Mesenchymal stem cell (in vitro differentiated cells and primary cell): ENCODE results near the gene PRR16. TPM values are rescaled to one million over a fixed set of nuclear protein-coding genes. Genes with fewer than 3 reads are reported as not detected.

Experiments
- DNase-seq: peaks from one replicate; pipeline ENCODE4 v3.0.0-alpha.2; 2013
- H2AFZ ChIP-seq: one replicate; pipeline ENCODE4 v1.6.1; 2013; ENCODE audit warnings: low read depth, mild to moderate bottlenecking, control low read depth, inconsistent platforms, low read length, moderate library complexity
- H2AK5ac ChIP-seq: 2 replicates; pipeline ENCODE4 v1.6.1; 2013; ENCODE audit warnings: low read length, moderate library complexity, mild to moderate bottlenecking, inconsistent platforms; ENCODE audit not compliant: severe bottlenecking
- H2BK120ac ChIP-seq: one replicate; pipeline ENCODE4 v1.6.1; 2013; ENCODE audit warnings: low read depth, mild to moderate bottlenecking, inconsistent platforms, low read length, moderate library complexity
- H2BK12ac ChIP-seq, 2 experiments: one replicate each; pipeline ENCODE4 v1.6.1; 2013; ENCODE audit warnings: inconsistent platforms in 2 of 2, low read length in 2 of 2, mild to moderate bottlenecking in 2 of 2, moderate library complexity in 2 of 2, control low read depth in 1 of 2
- H2BK15ac ChIP-seq: one replicate; pipeline ENCODE4 v1.6.1; 2013; ENCODE audit warnings: mild to moderate bottlenecking, low read depth, inconsistent platforms; ENCODE audit not compliant: poor library complexity, severe bottlenecking
- H2BK5ac ChIP-seq: 2 replicates; pipeline ENCODE4 v1.6.1; 2013; ENCODE audit warnings: low read depth, mild to moderate bottlenecking, low read length, control low read depth, inconsistent platforms; ENCODE audit not compliant: poor library complexity, severe bottlenecking
- H3K14ac ChIP-seq, 2 experiments: one replicate each; pipeline ENCODE4 v1.6.1; 2013; ENCODE audit warnings: inconsistent platforms in 2 of 2, low read length in 2 of 2, control low read depth in 1 of 2, mild to moderate bottlenecking in 1 of 2, moderate library complexity in 1 of 2
- H3K18ac ChIP-seq, 2 experiments: one replicate each; pipeline ENCODE4 v1.6.1; 2013; ENCODE audit warnings: inconsistent platforms in 2 of 2, low read length in 2 of 2, control low read depth in 1 of 2, low read depth in 1 of 2, mild to moderate bottlenecking in 1 of 2
- H3K23ac ChIP-seq, 2 experiments: one replicate each; pipeline ENCODE4 v1.6.1; 2013; ENCODE audit warnings: inconsistent platforms in 2 of 2, low read length in 2 of 2, mild to moderate bottlenecking in 2 of 2, moderate library complexity in 2 of 2, control low read depth in 1 of 2
- H3K27ac ChIP-seq: 2 replicates; pipeline ENCODE4 v1.5.1; 2013; ENCODE audit warnings: mild to moderate bottlenecking, moderate library complexity, low read length, control low read depth, inconsistent platforms; ENCODE audit not compliant: poor library complexity, severe bottlenecking
- H3K27me3 ChIP-seq, 2 experiments: 2 replicates each; pipeline versions ENCODE4 v1.6.1 to v1.7.0; 2013; ENCODE audit warnings: low read length in 2 of 2, mild to moderate bottlenecking in 2 of 2, moderate library complexity in 2 of 2, control low read depth in 1 of 2, inconsistent platforms in 1 of 2; ENCODE audit not compliant: control insufficient read depth in 1 of 2, insufficient read depth in 1 of 2
- H3K36me3 ChIP-seq, 2 experiments: 2 replicates each; pipeline versions ENCODE4 v1.6.1 to v1.7.0; 2013; ENCODE audit warnings: low read length in 2 of 2, control low read depth in 1 of 2, inconsistent platforms in 1 of 2, low read depth in 1 of 2, mild to moderate bottlenecking in 1 of 2; ENCODE audit not compliant: insufficient read depth in 2 of 2, control insufficient read depth in 1 of 2
- H3K4ac ChIP-seq, 2 experiments: one replicate each; pipeline ENCODE4 v1.6.1; 2013; ENCODE audit warnings: inconsistent platforms in 2 of 2, low read length in 2 of 2, mild to moderate bottlenecking in 2 of 2, moderate library complexity in 2 of 2, control low read depth in 1 of 2, low read depth in 1 of 2
- H3K4me1 ChIP-seq: 2 replicates; pipeline ENCODE4 v1.6.1; 2013; ENCODE audit warnings: low read depth, low read length, control low read depth; ENCODE audit not compliant: control insufficient read depth, insufficient read depth
- H3K4me2 ChIP-seq: 2 replicates; pipeline ENCODE4 v1.6.1; 2013; ENCODE audit warnings: low read length, mild to moderate bottlenecking, inconsistent platforms; ENCODE audit not compliant: poor library complexity, severe bottlenecking
- H3K4me3 ChIP-seq, 2 experiments: 2 replicates each; pipeline versions ENCODE4 v1.5.1 to v1.7.0; 2013; ENCODE audit warnings: low read length in 2 of 2, mild to moderate bottlenecking in 2 of 2, control low read depth in 1 of 2, low read depth in 1 of 2; ENCODE audit not compliant: insufficient read depth in 1 of 2
- H3K79me1 ChIP-seq: replicated peaks from 2 replicates; pipeline ENCODE4 v1.6.1; 2013; ENCODE audit warnings: mild to moderate bottlenecking, control low read depth, low read length, inconsistent platforms; ENCODE audit not compliant: poor library complexity, severe bottlenecking
- H3K9ac ChIP-seq: 2 replicates; pipeline ENCODE4 v1.7.0; 2013; ENCODE audit warnings: mild to moderate bottlenecking, low read length, moderate library complexity
- H3K9me3 ChIP-seq: 2 replicates; pipeline ENCODE4 v1.7.0; 2013; ENCODE audit warnings: mild to moderate bottlenecking, low read length; ENCODE audit not compliant: control insufficient read depth
- H4K8ac ChIP-seq: one replicate; pipeline ENCODE4 v1.6.1; 2013; ENCODE audit warnings: inconsistent platforms, mild to moderate bottlenecking, low read length, moderate library complexity
- H4K91ac ChIP-seq: one replicate; pipeline ENCODE4 v1.6.1; 2013; ENCODE audit warnings: mild to moderate bottlenecking, low read length, inconsistent platforms
- WGBS: methylation state at CpG from one replicate; pipeline ENCODE4 v1.1.7; 2013; ENCODE audit warnings: mixed read lengths; 5-methylcytosine and 5-hydroxymethylcytosine counted together
- small RNA-seq: library from polyadenylated mRNA; stranded (forward); fragments of <200 nt; extraction: miRNeasy Mini kit (QIAGEN cat#:217004); gene quantifications from one replicate; pipeline ENCODE3, GENCODE V24; 2013; ENCODE audit warnings: low read depth

The PRR16 gene

GRCh38 chr5:120730214-120730613 is 266.1 kb downstream of the PRR16 start:
- H4K8ac ChIP-seq, result no peak overlapping the region
- no peak overlapping the region for H2BK5ac ChIP-seq
- no peak overlapping the region for H3K27ac ChIP-seq

GRCh38 chr5:120734033-120734432 is 269.9 kb downstream of the PRR16 start:
- no peak overlapping the region for H2AFZ ChIP-seq
- H2BK5ac ChIP-seq, result no peak overlapping the region
- peaks cover 2% of the 10 kb centered on the region for H3K4me1 ChIP-seq
- no peak overlapping the region for H2AK5ac ChIP-seq
- peak overlapping the region in 1 of 2 experiments; percentile 5 for H3K18ac ChIP-seq
- H2BK120ac ChIP-seq, result no peak overlapping the region
- no peaks in the 10 kb centered on the region for H3K9me3 ChIP-seq
- no peak overlapping the region for H4K8ac ChIP-seq
- no peak overlapping the region for H2BK15ac ChIP-seq
- H3K9ac ChIP-seq, result no peak overlapping the region
- no peaks in the 10 kb centered on the region for H3K79me1 ChIP-seq
- H3K27ac ChIP-seq, result no peak overlapping the region
- H3K14ac ChIP-seq, result peak overlapping the region in 1 of 2 experiments; percentile 55
- H2BK12ac ChIP-seq, result no peak overlapping the region
- WGBS, result 83% methylated on average over 3 of the region's 4 CpGs
- H3K4me2 ChIP-seq, result no peak overlapping the region
- no peak overlapping the region for H4K91ac ChIP-seq
- no peaks in the 10 kb centered on the region for H3K27me3 ChIP-seq
- no peaks in the 10 kb centered on the region for H3K36me3 ChIP-seq
- no peak overlapping the region for H3K4me3 ChIP-seq
- no peak overlapping the region for H3K4ac ChIP-seq
- no peak overlapping the region for H3K23ac ChIP-seq
- DNase-seq, result no peak

More at GRCh38 chr5:120730214-120730613, 266.1 kb downstream of the PRR16 start:
- H3K79me1 ChIP-seq, result no peaks in the 10 kb centered on the region
- H3K4ac ChIP-seq, result no peak overlapping the region
- H3K4me1 ChIP-seq, result peaks cover 2% of the 10 kb centered on the region
- H3K9me3 ChIP-seq, result no peaks in the 10 kb centered on the region
- no peaks in the 10 kb centered on the region for H3K27me3 ChIP-seq
- no peak overlapping the region for H3K18ac ChIP-seq
- no peak overlapping the region for H2AK5ac ChIP-seq
- H2BK15ac ChIP-seq, result no peak overlapping the region
- no peak overlapping the region for H4K91ac ChIP-seq
- no peak overlapping the region for H2AFZ ChIP-seq
- no peak for DNase-seq
- no peak overlapping the region for H3K9ac ChIP-seq
- H3K4me2 ChIP-seq, result no peak overlapping the region
- H2BK12ac ChIP-seq, result no peak overlapping the region
- H3K36me3 ChIP-seq, result no peaks in the 10 kb centered on the region
- no peak overlapping the region for H2BK120ac ChIP-seq
- H3K14ac ChIP-seq, result no peak overlapping the region
- H3K23ac ChIP-seq, result no peak overlapping the region
- H3K4me3 ChIP-seq, result no peak overlapping the region

DNA sequence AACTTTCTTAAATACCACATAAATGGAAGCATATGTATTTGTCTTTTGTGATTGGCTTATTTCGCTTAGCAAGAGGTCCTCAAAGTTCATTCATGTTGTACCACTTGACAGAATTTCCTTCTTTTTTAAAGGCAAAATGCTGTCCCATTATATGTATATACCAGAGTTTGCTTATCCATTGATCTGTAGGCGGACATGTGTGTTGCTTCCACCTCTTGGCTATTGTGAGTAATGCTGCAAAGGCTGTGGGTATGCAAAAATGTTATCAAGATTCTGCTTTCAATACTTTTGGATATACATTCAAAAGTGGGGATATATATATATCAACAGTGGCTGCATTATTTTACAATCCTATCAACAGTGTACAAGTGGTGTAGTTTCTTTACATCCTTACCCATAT is 271.0 kb downstream of the PRR16 start:
- no peak overlapping the region for H4K91ac ChIP-seq
- H2BK12ac ChIP-seq, result no peak overlapping the region
- no peak overlapping the region for H3K9ac ChIP-seq
- no peak overlapping the region for H2BK5ac ChIP-seq
- no peak overlapping the region for H4K8ac ChIP-seq
- no peaks in the 10 kb centered on the region for H3K36me3 ChIP-seq
- no peak overlapping the region for H2BK120ac ChIP-seq
- H3K23ac ChIP-seq, result no peak overlapping the region
- H3K4ac ChIP-seq, result no peak overlapping the region
- H3K4me1 ChIP-seq, result peaks cover 2% of the 10 kb centered on the region
- DNase-seq, result no peak
- H3K14ac ChIP-seq, result no peak overlapping the region
- no peak overlapping the region for H3K4me3 ChIP-seq
- no peaks in the 10 kb centered on the region for H3K9me3 ChIP-seq
- H2BK15ac ChIP-seq, result no peak overlapping the region
- no peaks in the 10 kb centered on the region for H3K79me1 ChIP-seq
- H2AFZ ChIP-seq, result no peak overlapping the region
- no peak overlapping the region for H3K18ac ChIP-seq
- no peak overlapping the region for H2AK5ac ChIP-seq
- no peak overlapping the region for H3K27ac ChIP-seq
- no CpG with 5 or more reads among the region's 2 CpGs for WGBS
- H3K4me2 ChIP-seq, result no peak overlapping the region
- H3K27me3 ChIP-seq, result no peaks in the 10 kb centered on the region

Small RNAs within 50 kb of the gene (small RNA-seq; reads per million reads assigned to genes)
- gene PRELID3BP8 (not detected), gene RNU4-69P (not detected)
